Heart right ventricle (tissue), 16 donors: ENCODE data around the gene C10orf71. TPM values are rescaled to one million over a fixed set of nuclear protein-coding genes. Genes with fewer than 3 reads are reported as not detected.

Source experiments
- ATAC-seq, 8 donors: fragments of 200-7000 bp; cut with Tn5 transposase; one replicate each; pipeline ENCODE4 v1.9.1; 2020; ENCODE audit warnings: mild to moderate bottlenecking in 8 of 8, moderate library complexity in 8 of 8, moderate number of reproducible peaks in 1 of 8
- DNase-seq, 2 donors: peaks; one replicate each; pipeline ENCODE4 v3.0.0-alpha.2; 2020
- H3K27ac ChIP-seq, 10 donors: fragments of 200-600 bp; sonication (generic) in 2 of 10; one replicate each; pipeline versions ENCODE4 v1.5.0 to v1.8.0; 2020 to 2022; ENCODE audit warnings: mild to moderate bottlenecking in 3 of 10
- H3K27me3 ChIP-seq, 7 donors: fragments of 200-600 bp; one replicate each; pipeline ENCODE4 v1.8.0; 2021 to 2022; ENCODE audit warnings: mild to moderate bottlenecking in 2 of 7
- H3K36me3 ChIP-seq, 9 donors: fragments of 200-600 bp; sonication (generic) in 1 of 9; one replicate each; pipeline versions ENCODE4 v1.5.0 to v1.8.0; 2020 to 2022; ENCODE audit warnings: mild to moderate bottlenecking in 2 of 9
- H3K4me1 ChIP-seq, 9 donors: fragments of 200-600 bp; sonication (generic) in 1 of 9; one replicate each; pipeline versions ENCODE4 v1.5.0 to v1.8.0; 2020 to 2022; ENCODE audit warnings: mild to moderate bottlenecking in 4 of 9
- H3K4me3 ChIP-seq, 10 donors: fragments of 200-600 bp; sonication (generic) in 2 of 10; one replicate each; pipeline versions ENCODE4 v1.5.0 to v1.8.0; 2020 to 2022; ENCODE audit warnings: mild to moderate bottlenecking in 7 of 10, moderate library complexity in 2 of 10
- H3K9me3 ChIP-seq, 11 donors: fragments of 200-600 bp in 10 of 11; sonication (generic) in 2 of 11; one replicate each; pipeline versions ENCODE4 v1.5.0 to v1.8.0; 2013 to 2022; ENCODE audit warnings: mild to moderate bottlenecking in 2 of 11, control low read depth in 1 of 11, moderate library complexity in 1 of 11
- CTCF ChIP-seq, 9 donors: fragments of 200-600 bp; sonication (generic) in 2 of 9; IDR thresholded peaks; one replicate each; pipeline versions ENCODE4 v1.5.0 to v1.8.0; 2021 to 2022; ENCODE audit warnings: antibody characterized with exemption in 9 of 9, mild to moderate bottlenecking in 5 of 9, moderate library complexity in 1 of 9
- WGBS, 2 donors: extraction: QIAGEN DNeasy Blood & Tissue Kit; methylation state at CpG; one replicate each; pipeline ENCODE4 v1.1.7; 2013; ENCODE audit warnings: inconsistent platforms in 1 of 2; 5-methylcytosine and 5-hydroxymethylcytosine counted together
- intact Hi-C, 10 donors: fragments of 100-400 bp; cut with DNase I; formaldehyde crosslinking; loops; one replicate each; pipeline versions ENCODE4 v1.11.1 to v1.14.2; 2022
- polyA plus RNA-seq, 2 donors: library from polyadenylated mRNA; stranded (reverse); fragments of 200-250 nt; gene quantifications; one replicate each; pipeline ENCODE4 v1.2.3, GENCODE V29; 2013
- total RNA-seq, 10 donors: library from RNA; stranded (reverse); fragmentation: NEBNext Ultra II Directional in 3 of 10; extraction: Animal tissue kit (Norgen Biotek cat#: 25700) in 3 of 10; gene quantifications; one replicate each; pipeline versions ENCODE4 v1.2.1 to v1.2.4, GENCODE V29; 2021 to 2023
- donor health status: Arrhythmogenic right ventricular cardiomyopathy.
- donor health status: ischemic (EF 13 %, LVEDD 7.1; RV severe dilation, severe dysfunction).
- donor health status: healthy with polysubstance abuse.
- donor health status: DM: no; HTN: yes; CAD: no.
- donor health status: DM: no; HTN: no; CAD: no.
- donor health status: ischemic (EF 25% LVEDD 6.9; RV normal size, moderate dysfunction).
- donor health status: ischemic (EF 25% LVEDD 5.7; RV mildly dilated, moderate dysfunction).
- donor health status: healthy.
- donor health status: DM: yes; HTN: yes; CAD: no.
- donor health status: Ischemic cardiomyopathy.
- donor health status: ischemic (EF 35%, LVEDD 5.7; RV mildly dilated, moderate dysfunction).
- donor health status: nonischemic (EF 11% LVEDD 7.7; RV severe dilation, severe dysfunction).
- donor health status: DM: yes; HTN: yes; CAD: no.
- donor health status: PGD.
- donor health status: ischemic (EF 29% LVEDD 5.4; RV normal size, mild dysfunction).
- donor health status: nonischemic (EF 23%, LVEDD 6.1; RV moderate dilation, normal function).

C10orf71 gene
- total and polyA plus RNA-seq, 12 donors = 3.6 to 225 (median 149) TPM

DNA sequence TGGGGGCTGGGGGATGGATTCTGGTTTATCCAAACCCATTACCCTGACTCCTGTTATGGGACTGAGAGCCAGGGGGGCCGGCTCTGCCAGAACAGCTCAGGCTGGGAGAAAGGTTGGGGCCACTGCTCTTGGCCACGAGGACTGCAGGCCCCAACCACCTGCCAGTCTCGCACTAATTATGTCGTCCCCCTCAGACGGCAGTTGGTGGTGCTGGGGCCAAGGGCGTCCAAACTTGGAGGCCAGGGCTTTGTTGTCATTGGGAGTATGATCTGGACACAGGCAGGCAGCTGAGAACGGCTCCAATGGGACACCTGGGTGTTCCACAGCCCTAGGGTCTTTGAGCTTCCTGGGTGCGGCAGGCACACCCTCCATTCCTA lies 62.2 kb downstream of the C10orf71 start:
- Histone ChIP-seq H3K36me3 (no peaks in the 10 kb centered on the region), H3K4me1 (peaks cover 11 to 33% (median 18%) of the 10 kb centered on the region in 9 donors), H3K9me3 (peaks cover 0 to 15% (median 5%) of the 10 kb centered on the region in 11 donors), H3K27ac (peak overlapping the region; percentile 49 to 81 (median 67)), H3K4me3 (no peak overlapping the region), H3K27me3 (no peaks in the 10 kb centered on the region)
- no peak for ATAC-seq
- TF ChIP-seq CTCF (IDR thresholded peaks at IDR 0.05) = no peak
- WGBS, 2 donors = 77 to 79% methylated on average over 8 of the region's 8 CpGs
- DNase-seq = no peak
- intact Hi-C loops = loop anchor here in 5 of 10 donors (10.0 kb wide), 3 partner anchors 146 to 706 kb away; no protein-coding TSS in a partner anchor

GRCh38 chr10:49361735-49362568 lies 63.0 kb downstream of the C10orf71 start:
- ATAC-seq = no peak
- intact Hi-C loops = loop anchor here in 5 of 10 donors (10.0 kb wide), 3 partner anchors 147 to 707 kb away; no protein-coding TSS in a partner anchor
- Histone ChIP-seq H3K4me3 (no peak overlapping the region), H3K27me3 (peaks cover 0 to 4% (median 0%) of the 10 kb centered on the region in 7 donors), H3K4me1 (peaks cover 11 to 33% (median 18%) of the 10 kb centered on the region in 9 donors), H3K27ac (peak overlapping the region in 2 of 10 donors; percentile 56 to 72), H3K36me3 (no peaks in the 10 kb centered on the region), H3K9me3 (peaks cover 0 to 14% (median 5%) of the 10 kb centered on the region in 11 donors)
- WGBS, 2 donors = 78 to 79% methylated on average over 11 of the region's 11 CpGs
- no peak for TF ChIP-seq CTCF (IDR thresholded peaks at IDR 0.05)
- no peak for DNase-seq

DNA sequence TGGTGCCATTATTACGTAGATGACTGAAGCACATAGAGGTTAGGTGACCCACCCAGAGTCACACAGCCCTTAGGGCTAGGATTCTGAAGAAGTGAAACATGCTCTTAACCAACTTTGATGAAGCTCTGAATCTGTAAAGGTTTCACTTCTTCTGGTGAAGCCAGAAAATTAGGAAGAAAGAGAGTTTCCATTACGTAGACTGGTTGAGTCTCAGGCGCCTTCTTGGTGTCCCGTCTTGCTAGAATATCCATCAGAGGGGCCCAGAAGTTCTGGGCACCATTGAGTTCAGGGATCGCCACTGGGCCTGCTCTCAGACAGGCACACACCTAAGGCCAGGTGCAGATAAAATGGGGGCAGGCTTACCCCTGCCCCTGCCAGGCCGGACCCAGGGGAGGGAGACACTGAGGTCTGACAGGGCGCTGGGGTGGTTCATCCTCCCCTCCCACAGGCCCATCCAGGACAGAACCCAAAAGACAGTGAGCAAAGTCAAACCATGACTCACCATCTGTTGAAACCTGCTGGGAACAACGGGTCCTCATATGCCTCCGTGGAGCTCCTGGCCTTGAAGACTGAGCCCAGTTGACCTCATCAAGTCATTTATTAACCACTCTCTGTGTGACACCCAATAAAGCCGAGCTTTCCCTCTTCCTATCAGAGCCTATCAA lies 63.8 kb downstream of the C10orf71 start:
- ATAC-seq (no peak), DNase-seq (no peak)
- no peak overlapping the region for H3K4me3 ChIP-seq
- H3K27me3 ChIP-seq = peaks cover 0 to 4% (median 0%) of the 10 kb centered on the region in 7 donors
- intact Hi-C loops = loop anchor here in 5 of 10 donors (10.0 kb wide), 3 partner anchors 148 to 708 kb away; no protein-coding TSS in a partner anchor
- H3K36me3 ChIP-seq = no peaks in the 10 kb centered on the region
- peaks cover 11 to 33% (median 18%) of the 10 kb centered on the region in 9 donors for H3K4me1 ChIP-seq
- 90 to 91% methylated on average over 10 of the region's 10 CpGs for WGBS, 2 donors
- H3K27ac ChIP-seq = no peak overlapping the region
- no peak for TF ChIP-seq CTCF (IDR thresholded peaks at IDR 0.05)
- peaks cover 0 to 7% (median 0%) of the 10 kb centered on the region in 11 donors for H3K9me3 ChIP-seq

DNA sequence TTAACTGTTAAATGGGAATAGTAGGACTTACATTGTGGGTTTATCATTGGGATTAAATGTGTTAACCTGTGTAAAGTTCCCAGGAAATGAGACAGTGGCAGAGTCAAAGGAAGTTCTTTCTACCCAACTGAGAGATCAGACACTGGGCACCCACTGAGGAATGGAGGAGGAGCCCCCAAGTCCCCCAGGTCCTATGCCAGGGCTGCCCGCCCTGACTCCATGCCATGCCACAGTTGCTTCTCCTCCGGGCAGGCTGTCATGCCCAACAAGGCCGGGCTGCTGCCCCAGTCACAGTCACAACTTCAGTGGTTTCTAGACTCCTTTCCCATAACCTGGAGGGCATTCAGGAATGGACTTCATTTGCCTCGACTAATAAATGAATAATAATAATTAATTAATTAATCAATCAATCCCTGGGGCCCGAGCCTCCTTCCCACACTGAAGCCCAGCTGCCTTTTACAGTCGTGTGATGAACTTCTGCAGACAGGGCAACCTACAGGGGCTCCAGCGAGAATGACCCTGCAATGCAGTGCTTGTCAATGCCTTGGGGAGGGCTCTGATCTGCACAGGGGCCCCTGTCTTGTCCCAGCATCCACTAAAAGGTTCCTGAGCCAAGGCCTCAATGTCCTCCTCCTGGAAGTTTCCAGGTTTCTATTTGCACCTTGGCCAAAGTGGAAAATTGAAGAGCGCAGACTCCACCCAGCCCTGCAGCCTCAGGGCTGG lies 64.5 kb downstream of the C10orf71 start:
- no peak for TF ChIP-seq CTCF (IDR thresholded peaks at IDR 0.05)
- no peaks in the 10 kb centered on the region for H3K9me3 ChIP-seq
- H3K4me1 ChIP-seq = peaks cover 11 to 33% (median 18%) of the 10 kb centered on the region in 9 donors
- H3K36me3 ChIP-seq = no peaks in the 10 kb centered on the region
- H3K4me3 ChIP-seq = no peak overlapping the region
- ATAC-seq (no peak), DNase-seq (no peak)
- H3K27ac ChIP-seq = no peak overlapping the region
- 90% methylated on average over 8 of the region's 8 CpGs for WGBS, 2 donors
- peaks cover 0 to 4% (median 0%) of the 10 kb centered on the region in 7 donors for H3K27me3 ChIP-seq
- intact Hi-C loops = loop anchor here in 5 of 10 donors (10.0 kb wide), 3 partner anchors 149 to 709 kb away; no protein-coding TSS in a partner anchor
